Lower leg skin (tissue), 4 donors: ENCODE measurements around the gene CMPK2. TPM values are rescaled to one million over a fixed set of nuclear protein-coding genes. Genes with fewer than 3 reads are reported as not detected.

Experiments used
- DNase-seq, 2 donors: peaks; one replicate each; pipeline ENCODE4 v3.0.0-alpha.2; 2019; ENCODE audit warnings: low spot score in 2 of 2
- H3K4me3 ChIP-seq: fragments of 200-600 bp; sonication (generic); 2 replicates; pipeline ENCODE4 v1.5.1; 2017; ENCODE audit warnings: mild to moderate bottlenecking, low read depth; ENCODE audit not compliant: poor library complexity, severe bottlenecking
- POLR2A ChIP-seq, 2 donors: fragments of 450-650 bp; IDR thresholded peaks; one replicate each; pipeline ENCODE4 v1.6.1; 2016 to 2017; ENCODE audit warnings: antibody characterized with exemption in 2 of 2, mild to moderate bottlenecking in 1 of 2, moderate library complexity in 1 of 2
- WGBS, 2 donors: methylation state at CpG; one replicate each; pipeline ENCODE4 v1.1.5; 2018; 5-methylcytosine and 5-hydroxymethylcytosine counted together
- intact Hi-C: fragments of 100-400 bp; cut with DNase I; formaldehyde crosslinking; loops from one replicate; pipeline ENCODE4 v1.15.0; 2023; ENCODE audit warnings: low total_unique reads
- total RNA-seq, 4 donors: library from RNA; depleted of rRNA; stranded (reverse); fragments of >200 nt; gene quantifications; one replicate each; pipeline ENCODE4 v1.1.0, GENCODE V29; 2016
- TF ChIP-seq, protein P1 (sequence below), 3 donors: fragments of 450-650 bp; IDR thresholded peaks; one replicate each; pipeline ENCODE4 v1.5.1; 2016; ENCODE audit warnings: antibody characterized with exemption in 3 of 3, mild to moderate bottlenecking in 3 of 3, moderate library complexity in 2 of 3

Gene CMPK2
- total RNA-seq, 4 donors from 2014 or later, result 0.30 to 3.7 (median 2.3) TPM

DNA sequence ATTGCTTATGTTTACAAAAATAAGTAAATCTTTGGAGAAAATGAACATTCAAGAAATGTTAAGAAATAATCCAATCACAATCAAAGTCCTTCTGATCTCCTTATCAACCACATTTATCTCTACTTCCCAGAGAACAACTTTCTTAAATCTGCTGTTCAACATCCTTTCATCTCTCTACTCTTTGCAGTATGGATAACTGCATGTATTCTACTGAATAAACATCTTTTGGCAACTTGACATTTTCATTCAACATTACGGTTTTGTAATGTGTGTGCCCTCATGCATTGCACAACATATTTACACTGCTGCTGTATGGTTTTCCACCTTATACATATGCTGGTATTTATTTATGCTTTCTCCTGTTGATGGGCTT, 9.2 kb downstream of the CMPK2 start:
- no peak overlapping the region for H3K4me3 ChIP-seq
- no peak for TF ChIP-seq POLR2A (IDR thresholded peaks at IDR 0.05)
- DNase-seq, result no peak
- 47 to 75% methylated on average over 1 of the region's 1 CpG for WGBS, 2 donors
- intact Hi-C loops, result no loop called here

DNA sequence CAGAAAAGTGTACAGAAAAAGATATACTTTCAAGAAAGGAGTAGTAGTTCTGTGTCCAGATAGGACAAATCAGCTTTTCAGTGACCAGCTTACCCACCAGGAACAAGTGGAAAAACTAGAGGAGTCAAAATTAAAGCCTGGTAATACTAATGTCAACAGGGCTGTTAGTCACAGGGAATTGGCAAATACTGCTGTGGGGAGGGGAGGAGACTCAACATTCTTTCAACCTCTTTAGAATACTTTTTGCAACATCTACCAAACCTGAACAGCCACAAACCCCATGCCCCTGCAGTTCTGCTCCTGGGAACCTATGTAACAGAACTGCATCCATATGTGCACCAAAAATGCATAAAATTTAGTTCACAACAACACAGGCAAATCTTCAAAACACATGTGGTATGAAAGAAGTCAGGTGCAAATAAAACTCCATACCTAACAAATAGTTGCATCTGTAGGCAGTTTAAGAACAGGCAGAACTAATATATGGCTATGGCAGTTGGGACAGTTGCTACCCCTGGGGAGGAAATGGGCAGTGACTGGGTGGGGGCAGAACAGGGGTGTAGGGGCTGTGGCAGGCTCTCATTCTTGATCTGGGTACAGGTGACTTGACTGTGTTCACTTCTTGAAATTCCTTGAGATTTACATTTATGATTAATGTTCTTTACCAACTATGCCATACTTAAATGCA, 9.7 kb downstream of the CMPK2 start:
- DNase-seq, result no peak
- H3K4me3 ChIP-seq, result no peak overlapping the region
- TF ChIP-seq, protein P1, sequence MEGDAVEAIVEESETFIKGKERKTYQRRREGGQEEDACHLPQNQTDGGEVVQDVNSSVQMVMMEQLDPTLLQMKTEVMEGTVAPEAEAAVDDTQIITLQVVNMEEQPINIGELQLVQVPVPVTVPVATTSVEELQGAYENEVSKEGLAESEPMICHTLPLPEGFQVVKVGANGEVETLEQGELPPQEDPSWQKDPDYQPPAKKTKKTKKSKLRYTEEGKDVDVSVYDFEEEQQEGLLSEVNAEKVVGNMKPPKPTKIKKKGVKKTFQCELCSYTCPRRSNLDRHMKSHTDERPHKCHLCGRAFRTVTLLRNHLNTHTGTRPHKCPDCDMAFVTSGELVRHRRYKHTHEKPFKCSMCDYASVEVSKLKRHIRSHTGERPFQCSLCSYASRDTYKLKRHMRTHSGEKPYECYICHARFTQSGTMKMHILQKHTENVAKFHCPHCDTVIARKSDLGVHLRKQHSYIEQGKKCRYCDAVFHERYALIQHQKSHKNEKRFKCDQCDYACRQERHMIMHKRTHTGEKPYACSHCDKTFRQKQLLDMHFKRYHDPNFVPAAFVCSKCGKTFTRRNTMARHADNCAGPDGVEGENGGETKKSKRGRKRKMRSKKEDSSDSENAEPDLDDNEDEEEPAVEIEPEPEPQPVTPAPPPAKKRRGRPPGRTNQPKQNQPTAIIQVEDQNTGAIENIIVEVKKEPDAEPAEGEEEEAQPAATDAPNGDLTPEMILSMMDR (IDR thresholded peaks at IDR 0.05), result no peak
- TF ChIP-seq POLR2A (IDR thresholded peaks at IDR 0.05), result no peak
- intact Hi-C loops, result no loop called here

- no peak overlapping the region for H3K4me3 ChIP-seq
- DNase-seq, result no peak
- WGBS, 2 donors, result 70 to 92% methylated on average over 2 of the region's 2 CpGs
- intact Hi-C loops, result no loop called here
- TF ChIP-seq, protein P1 (IDR thresholded peaks at IDR 0.05), result no peak
- TF ChIP-seq POLR2A (IDR thresholded peaks at IDR 0.05), result no peak
Measured at GRCh38 chr2:6854416-6854815, 11.3 kb downstream of the CMPK2 start.

GRCh38 chr2:6852195-6852594, 13.5 kb downstream of the CMPK2 start:
- no peak overlapping the region for H3K4me3 ChIP-seq
- intact Hi-C loops, result no loop called here
- no peak for DNase-seq
- TF ChIP-seq, protein P1 (IDR thresholded peaks at IDR 0.05), result no peak
- TF ChIP-seq POLR2A (IDR thresholded peaks at IDR 0.05), result no peak
- whole genome bisulfite sequencing, 2 donors, result 93 to 96% methylated on average over 2 of the region's 2 CpGs

DNA sequence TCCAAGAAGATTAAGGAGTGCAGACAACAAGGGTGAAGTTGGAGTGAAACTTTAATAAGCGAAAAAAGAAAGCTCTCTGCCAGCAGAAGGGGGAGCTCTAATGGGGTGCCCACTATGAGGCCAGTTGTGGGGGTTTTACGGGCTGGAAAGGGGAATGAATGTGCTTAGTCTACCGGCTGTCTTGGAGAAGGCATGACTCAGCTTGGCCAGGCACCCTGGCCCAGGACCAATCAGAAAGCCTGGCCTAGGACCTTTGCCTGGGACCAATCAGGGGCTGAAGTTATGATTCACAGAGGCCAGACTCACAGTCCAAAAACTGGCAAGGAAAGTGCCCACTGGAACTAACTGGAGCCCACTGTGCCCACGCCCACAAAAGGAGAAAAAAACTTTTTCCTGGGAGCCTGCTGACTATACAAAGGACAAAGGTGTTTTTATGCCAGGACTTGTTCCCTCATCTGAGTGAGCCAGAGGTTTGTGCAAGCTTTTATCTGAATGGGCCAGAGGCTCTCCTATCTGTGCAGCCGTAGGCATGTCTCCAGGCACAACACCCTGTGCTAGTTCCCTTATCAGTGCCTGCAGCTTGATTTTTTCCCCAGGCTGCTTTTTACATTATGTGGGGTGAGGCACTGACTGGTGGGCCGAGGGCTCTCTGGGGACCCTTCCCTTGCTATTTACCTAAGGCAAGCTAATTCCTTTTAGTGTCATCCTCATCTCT, 18.6 kb downstream of the CMPK2 start:
- intact Hi-C loops, result no loop called here
- WGBS, 2 donors, result 90 to 91% methylated on average over 6 of the region's 6 CpGs
- TF ChIP-seq, protein P1 (IDR thresholded peaks at IDR 0.05), result no peak
- TF ChIP-seq POLR2A (IDR thresholded peaks at IDR 0.05), result no peak
- H3K4me3 ChIP-seq, result no peak overlapping the region
- DNase-seq, result no peak

GRCh38 chr2:6846540-6846939, 19.2 kb downstream of the CMPK2 start:
- intact Hi-C loops, result no loop called here
- 92 to 94% methylated on average over 1 of the region's 1 CpG for WGBS, 2 donors
- no peak for TF ChIP-seq POLR2A (IDR thresholded peaks at IDR 0.05)
- TF ChIP-seq, protein P1 (IDR thresholded peaks at IDR 0.05), result no peak
- no peak overlapping the region for H3K4me3 ChIP-seq
- DNase-seq, result no peak
